K562 (cell line): ENCODE results near the gene SLC25A10. TPM values are rescaled to one million over a fixed set of nuclear protein-coding genes. Genes with fewer than 3 reads are reported as not detected.

ENCODE experiments used
- CBX1 ChIP-seq: sonication (generic); IDR thresholded peaks from 2 replicates; pipeline ENCODE4 v1.6.1; 2016; ENCODE audit warnings: antibody characterized with exemption, low read depth, mild to moderate bottlenecking
- CTCFL ChIP-seq: IDR thresholded peaks from 2 replicates; pipeline ENCODE4 v1.6.1; 2011; ENCODE audit warnings: borderline replicate concordance, low read depth, mild to moderate bottlenecking, moderate library complexity, low read length; ENCODE audit not compliant: insufficient read depth, poor library complexity, severe bottlenecking
- ELK3 ChIP-seq: fragments of 450-650 bp; formaldehyde crosslinking; IDR thresholded peaks from 2 replicates; pipeline ENCODE4 v1.4.0; 2020; ENCODE audit warnings: mild to moderate bottlenecking
- KAT7 ChIP-seq: sonication (generic); formaldehyde crosslinking; IDR thresholded peaks from 2 replicates; pipeline ENCODE4 v1.8.0; 2022; ENCODE audit warnings: missing genetic modification reagents, mild to moderate bottlenecking, borderline replicate concordance
- LARP7 ChIP-seq: fragments of 450-650 bp; IDR thresholded peaks from 2 replicates; pipeline ENCODE4 v1.6.1; 2016
- MYBL2 ChIP-seq, 2 experiments: fragments of 450-650 bp in 1 of 2; sonication (generic) in 1 of 2; formaldehyde crosslinking in 1 of 2; IDR thresholded peaks; 2 replicates each; pipeline versions ENCODE4 v1.6.1 to v1.8.1; 2017 to 2022; ENCODE audit warnings: borderline replicate concordance in 1 of 2, inconsistent platforms in 1 of 2, low read depth in 1 of 2, mild to moderate bottlenecking in 1 of 2, missing genetic modification reagents in 1 of 2, moderate library complexity in 1 of 2
- RBM17 ChIP-seq: fragments of 200-400 bp; formaldehyde crosslinking; IDR thresholded peaks from 2 replicates; pipeline ENCODE4 v1.6.1; 2017; ENCODE audit warnings: low read depth, mild to moderate bottlenecking, low read length, borderline replicate concordance
- SIN3A ChIP-seq, 2 experiments: fragments of 150-350 bp in 1 of 2; IDR thresholded peaks; 2 replicates each; pipeline ENCODE4 v1.6.1; 2011 to 2016; ENCODE audit warnings: borderline replicate concordance in 2 of 2, low read depth in 2 of 2, low read length in 2 of 2, mild to moderate bottlenecking in 2 of 2, moderate library complexity in 2 of 2; ENCODE audit not compliant: control insufficient read depth in 1 of 2
- ZNF584 ChIP-seq: fragments of 200-800 bp; sonication (Bioruptor generic); IDR thresholded peaks from 2 replicates; pipeline ENCODE4 v1.6.1; 2016; ENCODE audit warnings: low read depth, mild to moderate bottlenecking, missing genetic modification characterization, missing compliant biosample characterization
- ZNF696 ChIP-seq: fragments of 250-450 bp; sonication (Bioruptor Pico); conservative IDR thresholded peaks from 2 replicates; pipeline ENCODE4 v1.4.0; 2020; ENCODE audit warnings: mild to moderate bottlenecking, moderate library complexity
- polyA plus RNA-seq, 8 experiments: library from polyadenylated mRNA; depleted of rRNA in 4 of 8; stranded (reverse) in 5 of 8; unstranded in 3 of 8; fragments of >200 nt; fragmentation: Nextera tagmentation in 2 of 8; fragmentation: Illumina TruSeq in 1 of 8; extraction: Ambion mirVana in 2 of 8; extraction: Trizol in 1 of 8; gene quantifications; 2 replicates each; pipeline versions ENCODE4 v1.2.1 to v1.2.3, GENCODE V29; 2011 to 2014; ENCODE audit warnings: inconsistent platforms in 1 of 8, missing spikeins in 1 of 8
- total RNA-seq, 7 experiments: library from RNA; depleted of rRNA in 6 of 7; stranded (reverse); fragments of >200 nt in 6 of 7; fragmentation: Illumina TruSeq in 2 of 7; extraction: Trizol in 2 of 7; gene quantifications; 2 replicates each; pipeline versions ENCODE4 v1.2.1 to v1.2.3, GENCODE V29; 2011 to 2021; ENCODE audit warnings: low replicate concordance in 1 of 7
- TF ChIP-seq, protein P1 (sequence below): fragments of 450-650 bp; IDR thresholded peaks from 2 replicates; pipeline ENCODE4 v1.6.1; 2016; ENCODE audit warnings: mild to moderate bottlenecking, moderate library complexity

SLC25A10 gene
- total and polyA plus RNA-seq, 9 of the 15 experiments (the other 6 are each of a cell fraction or from before 2014, with no cell fraction given), result 0.10 to 85.6 (median 34.3) TPM

- TF ChIP-seq, protein P1, sequence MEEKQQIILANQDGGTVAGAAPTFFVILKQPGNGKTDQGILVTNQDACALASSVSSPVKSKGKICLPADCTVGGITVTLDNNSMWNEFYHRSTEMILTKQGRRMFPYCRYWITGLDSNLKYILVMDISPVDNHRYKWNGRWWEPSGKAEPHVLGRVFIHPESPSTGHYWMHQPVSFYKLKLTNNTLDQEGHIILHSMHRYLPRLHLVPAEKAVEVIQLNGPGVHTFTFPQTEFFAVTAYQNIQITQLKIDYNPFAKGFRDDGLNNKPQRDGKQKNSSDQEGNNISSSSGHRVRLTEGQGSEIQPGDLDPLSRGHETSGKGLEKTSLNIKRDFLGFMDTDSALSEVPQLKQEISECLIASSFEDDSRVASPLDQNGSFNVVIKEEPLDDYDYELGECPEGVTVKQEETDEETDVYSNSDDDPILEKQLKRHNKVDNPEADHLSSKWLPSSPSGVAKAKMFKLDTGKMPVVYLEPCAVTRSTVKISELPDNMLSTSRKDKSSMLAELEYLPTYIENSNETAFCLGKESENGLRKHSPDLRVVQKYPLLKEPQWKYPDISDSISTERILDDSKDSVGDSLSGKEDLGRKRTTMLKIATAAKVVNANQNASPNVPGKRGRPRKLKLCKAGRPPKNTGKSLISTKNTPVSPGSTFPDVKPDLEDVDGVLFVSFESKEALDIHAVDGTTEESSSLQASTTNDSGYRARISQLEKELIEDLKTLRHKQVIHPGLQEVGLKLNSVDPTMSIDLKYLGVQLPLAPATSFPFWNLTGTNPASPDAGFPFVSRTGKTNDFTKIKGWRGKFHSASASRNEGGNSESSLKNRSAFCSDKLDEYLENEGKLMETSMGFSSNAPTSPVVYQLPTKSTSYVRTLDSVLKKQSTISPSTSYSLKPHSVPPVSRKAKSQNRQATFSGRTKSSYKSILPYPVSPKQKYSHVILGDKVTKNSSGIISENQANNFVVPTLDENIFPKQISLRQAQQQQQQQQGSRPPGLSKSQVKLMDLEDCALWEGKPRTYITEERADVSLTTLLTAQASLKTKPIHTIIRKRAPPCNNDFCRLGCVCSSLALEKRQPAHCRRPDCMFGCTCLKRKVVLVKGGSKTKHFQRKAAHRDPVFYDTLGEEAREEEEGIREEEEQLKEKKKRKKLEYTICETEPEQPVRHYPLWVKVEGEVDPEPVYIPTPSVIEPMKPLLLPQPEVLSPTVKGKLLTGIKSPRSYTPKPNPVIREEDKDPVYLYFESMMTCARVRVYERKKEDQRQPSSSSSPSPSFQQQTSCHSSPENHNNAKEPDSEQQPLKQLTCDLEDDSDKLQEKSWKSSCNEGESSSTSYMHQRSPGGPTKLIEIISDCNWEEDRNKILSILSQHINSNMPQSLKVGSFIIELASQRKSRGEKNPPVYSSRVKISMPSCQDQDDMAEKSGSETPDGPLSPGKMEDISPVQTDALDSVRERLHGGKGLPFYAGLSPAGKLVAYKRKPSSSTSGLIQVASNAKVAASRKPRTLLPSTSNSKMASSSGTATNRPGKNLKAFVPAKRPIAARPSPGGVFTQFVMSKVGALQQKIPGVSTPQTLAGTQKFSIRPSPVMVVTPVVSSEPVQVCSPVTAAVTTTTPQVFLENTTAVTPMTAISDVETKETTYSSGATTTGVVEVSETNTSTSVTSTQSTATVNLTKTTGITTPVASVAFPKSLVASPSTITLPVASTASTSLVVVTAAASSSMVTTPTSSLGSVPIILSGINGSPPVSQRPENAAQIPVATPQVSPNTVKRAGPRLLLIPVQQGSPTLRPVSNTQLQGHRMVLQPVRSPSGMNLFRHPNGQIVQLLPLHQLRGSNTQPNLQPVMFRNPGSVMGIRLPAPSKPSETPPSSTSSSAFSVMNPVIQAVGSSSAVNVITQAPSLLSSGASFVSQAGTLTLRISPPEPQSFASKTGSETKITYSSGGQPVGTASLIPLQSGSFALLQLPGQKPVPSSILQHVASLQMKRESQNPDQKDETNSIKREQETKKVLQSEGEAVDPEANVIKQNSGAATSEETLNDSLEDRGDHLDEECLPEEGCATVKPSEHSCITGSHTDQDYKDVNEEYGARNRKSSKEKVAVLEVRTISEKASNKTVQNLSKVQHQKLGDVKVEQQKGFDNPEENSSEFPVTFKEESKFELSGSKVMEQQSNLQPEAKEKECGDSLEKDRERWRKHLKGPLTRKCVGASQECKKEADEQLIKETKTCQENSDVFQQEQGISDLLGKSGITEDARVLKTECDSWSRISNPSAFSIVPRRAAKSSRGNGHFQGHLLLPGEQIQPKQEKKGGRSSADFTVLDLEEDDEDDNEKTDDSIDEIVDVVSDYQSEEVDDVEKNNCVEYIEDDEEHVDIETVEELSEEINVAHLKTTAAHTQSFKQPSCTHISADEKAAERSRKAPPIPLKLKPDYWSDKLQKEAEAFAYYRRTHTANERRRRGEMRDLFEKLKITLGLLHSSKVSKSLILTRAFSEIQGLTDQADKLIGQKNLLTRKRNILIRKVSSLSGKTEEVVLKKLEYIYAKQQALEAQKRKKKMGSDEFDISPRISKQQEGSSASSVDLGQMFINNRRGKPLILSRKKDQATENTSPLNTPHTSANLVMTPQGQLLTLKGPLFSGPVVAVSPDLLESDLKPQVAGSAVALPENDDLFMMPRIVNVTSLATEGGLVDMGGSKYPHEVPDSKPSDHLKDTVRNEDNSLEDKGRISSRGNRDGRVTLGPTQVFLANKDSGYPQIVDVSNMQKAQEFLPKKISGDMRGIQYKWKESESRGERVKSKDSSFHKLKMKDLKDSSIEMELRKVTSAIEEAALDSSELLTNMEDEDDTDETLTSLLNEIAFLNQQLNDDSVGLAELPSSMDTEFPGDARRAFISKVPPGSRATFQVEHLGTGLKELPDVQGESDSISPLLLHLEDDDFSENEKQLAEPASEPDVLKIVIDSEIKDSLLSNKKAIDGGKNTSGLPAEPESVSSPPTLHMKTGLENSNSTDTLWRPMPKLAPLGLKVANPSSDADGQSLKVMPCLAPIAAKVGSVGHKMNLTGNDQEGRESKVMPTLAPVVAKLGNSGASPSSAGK, result no peak
- no peak for TF ChIP-seq RBM17
- TF ChIP-seq ZNF696 (CRISPR knock-in tag), result no peak
- no peak for TF ChIP-seq ZNF584 (CRISPR knock-in tag)
- TF ChIP-seq SIN3A (IDR thresholded peaks at IDR 0.05; ENCODE audit: borderline replicate concordance in 2 of 2, control insufficient read depth in 1 of 2, low read depth in 2 of 2, low read length in 2 of 2), result no peak
- TF ChIP-seq ELK3 (CRISPR knock-in tag), result no peak
- TF ChIP-seq MYBL2 (IDR thresholded peaks at IDR 0.05; ENCODE audit: low read depth), result no peak
- no peak for TF ChIP-seq MYBL2 (CRISPR knock-in tag; IDR thresholded peaks at IDR 0.05; ENCODE audit: borderline replicate concordance)
- no peak for TF ChIP-seq CBX1
- no peak for TF ChIP-seq LARP7
- TF ChIP-seq CTCFL, result no peak
- no peak for TF ChIP-seq KAT7 (CRISPR knock-in tag)
Observed at GRCh38 chr17:81735264-81736102, 23.4 kb downstream of the SLC25A10 start (continued).
